Stimulated activated naive CD8-positive, alpha-beta T cell treated with anti-CD3 and anti-CD28 coated beads, Interleukin-15, amount 100 ng/mL, for 72 hours (primary cell): ENCODE measurements around the gene NEU1.

Experiments
- ATAC-seq: fragments of 150-1000 bp; cut with Tn5 transposase; 2 replicates; pipeline ENCODE4 v1.10.0; 2021; ENCODE audit warnings: mild to moderate bottlenecking, moderate library complexity
- DNase-seq, 2 donors: peaks; one replicate each; pipeline ENCODE4 v3.0.0; 2021 to 2022
- H3K27ac Mint-ChIP-seq, 2 donors: one replicate each; pipeline ENCODE4 v1.8.0; 2022; ENCODE audit warnings: mild to moderate bottlenecking in 2 of 2, mixed read lengths in 2 of 2, moderate library complexity in 2 of 2
- H3K27me3 Mint-ChIP-seq: one replicate; pipeline ENCODE4 v1.8.0; 2022; ENCODE audit warnings: mixed read lengths
- H3K4me1 Mint-ChIP-seq: one replicate; pipeline ENCODE4 v1.8.0; 2022; ENCODE audit warnings: mild to moderate bottlenecking, mixed read lengths
- H3K4me3 Mint-ChIP-seq, 2 donors: one replicate each; pipeline ENCODE4 v1.8.0; 2022; ENCODE audit warnings: mild to moderate bottlenecking in 2 of 2, mixed read lengths in 2 of 2, moderate library complexity in 1 of 2
- H3K9me3 Mint-ChIP-seq, 2 donors: one replicate each; pipeline ENCODE4 v1.8.0; 2022; ENCODE audit warnings: mixed read lengths in 2 of 2

The NEU1 gene

DNA sequence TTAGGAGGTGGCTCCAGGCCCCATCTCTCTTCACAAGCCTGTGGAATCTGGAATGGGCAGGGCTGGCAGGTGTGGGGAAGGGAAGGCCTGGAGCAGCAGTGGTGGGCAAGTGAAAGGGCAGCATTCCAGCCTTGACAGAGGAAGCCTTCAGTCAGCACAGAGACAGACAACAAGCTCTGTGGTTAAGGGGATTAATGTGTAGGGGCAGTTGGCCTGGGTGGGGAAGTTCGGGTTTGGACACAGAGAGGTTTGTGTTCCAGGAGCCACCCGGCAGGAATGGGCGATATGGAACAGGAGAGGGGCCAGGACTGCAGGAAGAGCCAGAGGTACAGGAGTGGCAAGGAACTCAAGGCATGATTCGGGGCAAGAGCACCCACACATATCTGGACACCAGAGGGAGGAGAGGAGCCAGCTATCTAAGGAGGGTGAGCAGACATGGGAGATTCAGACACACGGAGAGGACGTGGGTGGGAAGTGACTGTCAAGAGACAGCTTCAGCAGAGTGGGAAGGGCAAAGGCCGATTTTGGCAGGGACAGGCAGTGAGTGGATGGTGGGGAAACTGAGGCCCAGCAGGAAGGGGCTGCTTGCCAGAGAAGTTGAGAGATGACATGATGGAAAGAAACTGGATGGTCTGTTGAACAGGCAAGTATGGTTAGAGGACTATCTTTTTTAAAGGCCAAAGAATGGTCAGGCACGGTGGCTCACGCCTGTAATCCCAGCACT lies 18.7 kb upstream of the NEU1 start:
- Mint-ChIP-seq H3K27me3 (no peaks in the 10 kb centered on the region), H3K27ac (peak overlapping the region in 1 of 2 donors; percentile 6), H3K4me3 (peak overlapping the region in 1 of 2 donors; percentile 2), H3K9me3 (no peaks in the 10 kb centered on the region), H3K4me1 (no peaks in the 10 kb centered on the region)
- DNase-seq = no peak
- ATAC-seq = no peak

DNA sequence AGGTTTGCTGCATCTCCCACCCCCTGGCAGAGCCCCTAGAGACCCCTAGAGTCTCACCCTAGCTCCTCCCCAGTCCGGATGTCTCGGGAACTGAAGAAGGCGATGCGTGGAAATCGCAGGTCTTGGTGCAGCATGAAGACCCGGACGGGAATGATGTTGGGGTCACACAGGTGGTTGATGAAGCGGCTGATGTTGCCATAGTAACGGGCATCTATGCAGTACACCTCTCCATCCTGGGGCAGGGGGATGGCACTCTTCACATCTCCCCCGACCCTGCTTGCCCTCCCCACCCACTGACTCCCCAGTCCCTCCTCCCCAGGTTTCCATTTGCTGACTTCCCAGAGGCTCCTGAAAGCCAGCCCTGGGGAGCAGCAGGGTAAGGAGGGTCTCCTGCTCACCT lies 18.0 kb upstream of the NEU1 start:
- H3K27ac Mint-ChIP-seq = no peak overlapping the region
- no peak overlapping the region for H3K4me3 Mint-ChIP-seq

DNA sequence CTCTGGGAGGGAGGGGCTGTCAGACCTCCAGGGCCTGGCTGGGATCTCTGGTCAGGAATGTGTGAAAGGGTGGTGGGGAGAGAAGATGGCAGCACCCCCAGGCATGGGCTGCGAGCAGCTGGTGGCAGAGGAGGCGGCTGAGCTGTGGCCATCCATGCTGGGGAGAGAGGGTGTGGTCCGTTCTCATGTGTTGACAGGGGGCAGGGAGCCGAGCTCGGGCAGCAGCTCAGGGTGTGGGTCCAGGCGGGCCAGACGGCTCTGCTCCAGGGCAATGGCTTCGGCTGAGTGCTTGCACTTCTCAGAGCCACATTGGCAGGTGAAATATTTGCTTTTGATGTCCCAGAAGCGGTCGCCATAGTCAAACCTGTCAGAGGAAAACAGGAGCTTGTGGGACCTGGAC lies 17.3 kb upstream of the NEU1 start:
- no peak for ATAC-seq
- no peaks in the 10 kb centered on the region for H3K27me3 Mint-ChIP-seq

More for the DNA sequence above, 18.0 kb upstream of the NEU1 start:
- H3K9me3 Mint-ChIP-seq = no peaks in the 10 kb centered on the region
- no peak for ATAC-seq
- H3K27me3 Mint-ChIP-seq = no peaks in the 10 kb centered on the region
- DNase-seq = no peak
- peaks cover 4% of the 10 kb centered on the region for H3K4me1 Mint-ChIP-seq

DNA sequence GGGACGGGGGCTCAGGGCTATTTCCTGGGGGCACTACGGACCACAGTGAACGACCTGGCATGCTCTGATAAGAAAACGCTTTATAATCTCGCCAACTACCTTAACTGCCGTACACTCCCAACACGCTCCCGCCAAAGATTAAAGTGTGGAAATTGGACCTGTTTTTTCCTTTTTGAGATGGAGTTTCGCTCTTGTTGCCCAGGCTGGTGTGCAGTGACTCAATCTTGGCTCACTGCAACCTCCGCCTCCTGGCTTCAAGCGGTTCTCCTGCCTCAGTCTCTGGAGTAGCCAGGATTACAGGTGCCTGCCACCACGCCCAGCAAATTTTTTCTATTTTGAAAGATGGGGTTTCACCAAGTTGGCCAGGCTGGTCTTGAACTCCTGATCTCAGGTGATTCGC lies 16.5 kb upstream of the NEU1 start:
- H3K4me1 Mint-ChIP-seq = peaks cover 7% of the 10 kb centered on the region
- H3K27me3 Mint-ChIP-seq = no peaks in the 10 kb centered on the region
- DNase-seq (no peak), ATAC-seq (no peak)
- no peaks in the 10 kb centered on the region for H3K9me3 Mint-ChIP-seq
- no peak overlapping the region for H3K4me3 Mint-ChIP-seq
- H3K27ac Mint-ChIP-seq = peak overlapping the region in 1 of 2 donors; percentile 93

More for the DNA sequence above, 17.3 kb upstream of the NEU1 start:
- H3K4me1 Mint-ChIP-seq = peaks cover 7% of the 10 kb centered on the region
- peak overlapping the region in 1 of 2 donors; percentile 51 for H3K27ac Mint-ChIP-seq
- no peaks in the 10 kb centered on the region for H3K9me3 Mint-ChIP-seq
- no peak for DNase-seq
- H3K4me3 Mint-ChIP-seq = no peak overlapping the region

DNA sequence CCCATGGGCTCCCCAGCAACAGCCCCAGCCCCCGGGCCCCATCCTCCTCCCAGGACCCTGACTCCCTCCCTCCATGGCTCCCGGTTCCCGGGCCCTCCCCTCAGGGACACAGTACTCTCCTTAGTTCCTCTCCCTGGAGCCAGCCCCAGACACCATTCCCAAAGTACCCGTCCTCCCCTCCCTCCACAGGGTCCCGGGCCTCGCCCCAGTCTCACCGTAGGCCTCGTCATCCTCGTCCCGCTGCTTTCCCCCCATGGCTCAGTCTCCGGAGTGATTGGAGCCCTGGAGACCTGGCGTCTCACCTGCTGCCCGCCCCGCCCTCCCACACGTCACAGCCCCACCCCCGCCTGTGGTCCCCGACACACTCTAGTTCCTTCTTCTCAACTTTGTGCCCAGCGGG lies 16.1 kb upstream of the NEU1 start, which contains the start of gene SLC44A4:
Gene SLC44A4 (minus strand): TSS at position 272 of the 400 bp plus-strand sequence. CDS start 17 bp downstream, at position 255.
- Mint-ChIP-seq H3K9me3 (no peaks in the 10 kb centered on the region), H3K27me3 (no peaks in the 10 kb centered on the region), H3K27ac (peak within 1 kb of the TSS; percentile 69 to 93), H3K4me3 (no peak within 1 kb of the TSS), H3K4me1 (peaks cover 7% of the 10 kb centered on the region)
- ATAC-seq = no peak
- no peak for DNase-seq

DNA sequence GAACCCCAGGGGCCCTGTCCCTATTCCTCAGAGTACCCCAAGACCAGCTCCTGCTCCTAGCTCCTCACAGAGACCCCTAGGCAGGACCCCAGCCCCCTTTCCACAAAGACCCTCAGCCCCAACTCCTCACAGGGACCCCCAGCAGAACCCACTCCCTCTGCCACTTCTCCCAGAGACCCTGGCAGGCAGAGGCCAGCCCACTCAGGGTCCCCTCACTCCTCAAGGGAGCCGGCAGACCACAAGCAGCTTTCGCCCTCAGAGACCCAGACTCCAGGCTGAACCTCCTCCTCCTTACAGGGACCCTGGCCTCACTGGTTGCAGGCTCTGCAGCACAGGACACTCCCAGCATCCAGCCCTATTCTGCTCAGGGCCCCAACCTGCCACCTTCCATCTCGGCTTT lies 15.6 kb upstream of the NEU1 start:
- peak overlapping the region; percentile 69 to 91 for H3K27ac Mint-ChIP-seq
- H3K27me3 Mint-ChIP-seq = no peaks in the 10 kb centered on the region
- no peaks in the 10 kb centered on the region for H3K9me3 Mint-ChIP-seq
- H3K4me1 Mint-ChIP-seq = peaks cover 7% of the 10 kb centered on the region
- no peak overlapping the region for H3K4me3 Mint-ChIP-seq
- ATAC-seq = peak; percentile 27
- no peak for DNase-seq

DNA sequence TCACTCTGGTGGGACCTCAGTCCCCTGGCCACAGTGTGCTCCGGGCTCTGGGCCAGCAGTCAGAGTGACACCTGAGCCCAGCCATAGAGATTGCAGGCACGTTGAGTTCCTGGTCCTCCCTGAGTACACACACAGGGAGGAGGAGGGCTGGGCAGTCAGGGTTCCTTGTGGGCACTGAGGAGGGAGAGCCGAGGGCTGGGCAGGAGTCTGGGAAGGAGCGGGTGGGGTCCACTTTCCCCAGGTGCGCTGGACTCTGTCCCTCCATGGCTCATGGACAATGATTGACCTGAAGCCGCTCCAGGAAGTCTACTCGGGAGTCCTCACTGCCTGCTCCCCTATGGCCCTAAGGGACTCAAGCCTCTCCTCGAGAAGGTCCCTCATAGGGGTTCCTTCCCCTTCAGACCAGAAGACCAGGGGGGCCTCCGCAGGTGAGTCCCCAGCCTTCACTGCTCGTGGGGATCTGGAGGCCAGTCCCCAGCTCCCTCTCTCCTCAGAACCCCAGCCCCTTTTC lies 15.1 kb upstream of the NEU1 start:
- DNase-seq = no peak
- no peaks in the 10 kb centered on the region for H3K27me3 Mint-ChIP-seq
- H3K4me1 Mint-ChIP-seq = peaks cover 7% of the 10 kb centered on the region
- no peaks in the 10 kb centered on the region for H3K9me3 Mint-ChIP-seq
- peak overlapping the region in 1 of 2 donors; percentile 69 for H3K27ac Mint-ChIP-seq
- no peak for ATAC-seq
- no peak overlapping the region for H3K4me3 Mint-ChIP-seq

DNA sequence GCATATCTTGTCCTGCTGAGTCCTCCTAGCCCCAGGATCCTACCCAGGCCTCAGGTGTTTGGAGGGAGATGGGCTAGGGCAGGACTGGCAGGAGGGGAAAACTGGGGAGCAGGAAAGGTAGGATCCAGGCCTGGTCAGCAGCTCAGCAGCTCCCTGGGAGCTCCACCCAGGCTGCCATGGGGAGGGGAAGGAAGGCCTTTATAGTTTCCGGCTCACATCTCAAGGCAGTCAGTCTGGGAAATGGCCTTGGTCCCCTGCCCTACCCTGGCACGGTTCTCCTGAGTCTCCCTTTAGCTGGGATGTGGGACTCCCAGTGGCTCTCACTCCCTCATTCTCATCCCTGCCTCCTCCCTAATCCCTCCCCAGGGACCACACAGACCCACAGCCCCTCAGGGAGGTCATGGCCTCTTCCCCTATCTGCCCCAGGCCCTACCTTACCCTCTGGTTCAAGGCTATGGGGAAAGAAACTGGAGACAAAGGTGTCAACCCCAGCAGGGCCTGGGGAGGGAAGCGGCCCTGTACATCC lies 14.6 kb upstream of the NEU1 start:
- DNase-seq (no peak), ATAC-seq (no peak)
- peaks cover 1% of the 10 kb centered on the region for H3K27me3 Mint-ChIP-seq
- H3K9me3 Mint-ChIP-seq = no peaks in the 10 kb centered on the region
- peaks cover 7% of the 10 kb centered on the region for H3K4me1 Mint-ChIP-seq
- H3K4me3 Mint-ChIP-seq = no peak overlapping the region
- H3K27ac Mint-ChIP-seq = peak overlapping the region in 1 of 2 donors; percentile 83

DNA sequence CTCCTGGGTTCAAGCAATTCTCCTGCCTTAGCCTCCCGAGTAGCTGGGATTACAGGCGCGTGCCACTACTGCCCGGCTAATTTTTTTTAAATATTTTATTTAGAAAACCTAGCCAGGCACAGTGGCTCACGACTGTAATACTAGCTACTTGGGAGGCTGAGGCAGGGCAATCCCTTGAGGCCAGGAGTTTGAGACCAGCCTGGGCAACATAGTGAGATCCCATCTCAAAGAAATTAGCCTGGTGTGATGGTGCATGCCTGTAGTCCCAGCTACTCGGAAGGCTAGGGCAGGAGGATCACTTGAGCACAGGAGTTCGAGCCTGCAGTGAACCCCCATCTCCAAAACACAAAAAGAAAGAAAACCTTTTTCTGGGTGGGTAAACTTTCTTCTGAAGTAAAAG lies 13.7 kb upstream of the NEU1 start:
- peaks cover 7% of the 10 kb centered on the region for H3K4me1 Mint-ChIP-seq
- ATAC-seq = no peak
- no peak overlapping the region for H3K27ac Mint-ChIP-seq

DNA sequence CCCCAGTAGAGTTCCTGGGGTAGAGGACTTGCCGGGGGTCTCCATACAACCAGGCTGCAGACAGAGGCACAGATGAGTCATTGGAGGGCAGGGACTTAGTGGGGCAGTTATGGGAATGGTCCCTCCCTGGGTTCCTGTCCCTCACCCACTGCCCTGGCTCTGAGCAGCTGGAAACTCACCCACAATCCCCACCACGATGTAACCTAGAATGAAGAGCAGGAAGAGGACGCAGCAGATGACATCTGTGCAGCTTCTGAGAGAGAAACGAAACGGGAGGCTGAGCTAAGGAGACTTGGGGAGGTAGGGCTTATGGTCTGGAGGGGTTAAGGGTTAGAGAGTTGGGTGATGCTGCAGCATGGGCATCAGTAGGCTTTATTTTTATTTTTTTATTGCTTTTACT lies 13.3 kb upstream of the NEU1 start:
- DNase-seq (no peak), ATAC-seq (no peak)
- H3K9me3 Mint-ChIP-seq = no peaks in the 10 kb centered on the region
- no peak overlapping the region for H3K4me3 Mint-ChIP-seq
- peaks cover 8% of the 10 kb centered on the region for H3K27me3 Mint-ChIP-seq
- H3K4me1 Mint-ChIP-seq = peaks cover 7% of the 10 kb centered on the region
- no peak overlapping the region for H3K27ac Mint-ChIP-seq

More for the DNA sequence above, 13.7 kb upstream of the NEU1 start:
- peaks cover 8% of the 10 kb centered on the region for H3K27me3 Mint-ChIP-seq
- DNase-seq = no peak
- H3K9me3 Mint-ChIP-seq = no peaks in the 10 kb centered on the region
- no peak overlapping the region for H3K4me3 Mint-ChIP-seq

DNA sequence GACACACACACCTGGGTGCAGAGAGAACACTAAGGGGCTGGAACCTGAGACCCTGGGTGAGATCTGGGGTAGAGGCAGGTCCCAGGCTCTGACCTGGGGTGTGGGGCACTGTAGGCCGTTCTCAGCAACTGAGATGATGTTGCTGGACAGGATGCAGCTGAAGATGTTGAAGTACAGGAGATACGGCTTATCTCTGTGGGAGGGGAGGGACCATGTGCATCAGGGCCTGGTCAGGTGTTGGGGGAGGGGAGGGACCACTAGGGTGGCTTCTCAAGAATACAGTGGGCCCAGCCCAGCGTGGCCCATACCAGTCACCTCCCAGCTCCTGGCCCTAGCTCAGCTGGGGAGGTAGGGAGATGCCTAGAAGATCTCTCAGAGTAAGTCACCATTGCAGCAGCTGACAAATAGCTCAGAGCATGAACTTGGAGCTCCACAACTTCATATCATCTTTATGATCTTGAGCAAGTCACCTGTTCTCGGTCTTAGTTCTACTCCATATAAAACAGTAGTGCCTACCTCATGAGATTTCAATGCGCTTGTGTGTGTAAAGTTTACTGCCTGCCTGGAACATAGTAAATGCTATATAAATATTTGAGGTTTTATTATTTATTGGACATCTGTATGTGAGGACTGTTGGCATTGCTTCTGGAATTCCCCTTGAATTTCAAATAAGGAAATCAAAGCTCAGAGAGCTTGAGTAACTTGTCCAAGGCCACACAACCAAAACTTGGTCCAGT lies 12.4 kb upstream of the NEU1 start:
- peaks cover 7% of the 10 kb centered on the region for H3K4me1 Mint-ChIP-seq
- no peak overlapping the region for H3K4me3 Mint-ChIP-seq
- no peak overlapping the region for H3K27ac Mint-ChIP-seq
- peaks cover 8% of the 10 kb centered on the region for H3K27me3 Mint-ChIP-seq
- DNase-seq (no peak), ATAC-seq (no peak)
- no peaks in the 10 kb centered on the region for H3K9me3 Mint-ChIP-seq

DNA sequence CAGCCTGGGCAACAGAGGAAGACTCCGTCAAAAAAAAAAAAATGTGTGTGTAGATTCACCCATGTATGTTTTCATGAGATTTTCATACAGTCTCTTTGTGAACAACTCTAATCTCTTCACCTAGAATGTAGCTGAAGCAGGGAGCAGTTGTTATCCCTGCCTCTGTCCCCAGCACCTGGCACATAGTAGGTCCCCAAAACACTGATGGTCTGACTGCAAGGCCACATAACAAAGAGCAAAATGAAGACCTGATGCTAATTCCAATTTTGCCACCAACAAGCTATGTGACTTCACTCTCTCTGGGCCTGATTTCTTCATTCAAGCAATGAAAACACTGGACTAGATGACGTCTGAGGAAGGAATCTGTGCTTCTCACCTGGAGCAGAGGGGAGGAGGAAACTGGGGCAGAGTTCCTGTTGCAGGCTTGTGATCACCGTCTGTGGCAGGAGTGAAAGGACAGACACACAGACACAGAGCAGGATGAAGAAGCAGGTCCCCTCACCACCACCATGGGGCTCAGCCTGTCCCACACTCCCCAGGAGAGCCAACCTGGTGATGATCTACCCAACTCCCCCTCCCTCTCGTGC lies 11.6 kb upstream of the NEU1 start:
- no peak overlapping the region for H3K27ac Mint-ChIP-seq

DNA sequence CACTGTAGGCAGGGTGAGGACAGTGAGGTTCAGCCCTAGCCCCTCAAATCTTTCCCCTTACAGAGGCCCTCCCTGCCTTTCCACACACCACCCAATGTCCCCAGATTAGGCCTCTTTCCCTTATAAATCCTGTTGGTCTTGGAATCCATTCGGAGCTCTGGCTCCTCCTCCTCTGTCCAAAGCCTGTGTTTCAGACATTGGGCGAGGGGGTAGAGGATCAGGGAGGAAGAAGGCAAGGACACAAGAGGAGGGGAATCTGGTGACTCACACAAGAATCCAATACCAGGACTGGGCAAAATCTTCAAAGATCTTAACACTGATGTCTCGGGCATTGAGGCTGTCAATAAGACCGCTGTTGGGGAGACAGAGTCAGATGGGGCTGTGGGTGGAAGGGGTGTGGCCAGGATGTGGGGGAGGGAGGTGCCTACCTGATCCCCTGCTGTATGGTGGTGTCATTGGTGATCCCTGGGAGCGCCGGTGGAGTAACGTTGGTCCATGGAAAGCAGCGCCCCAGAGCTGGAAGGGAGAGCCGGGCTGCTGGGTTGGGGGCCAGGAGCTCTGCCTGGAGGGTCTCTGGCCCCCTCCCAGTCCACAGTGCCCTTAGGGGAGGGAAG lies 8.5 kb upstream of the NEU1 start:
- DNase-seq (no peak), ATAC-seq (peak; percentile 8)
- H3K27ac Mint-ChIP-seq = no peak overlapping the region
- no peaks in the 10 kb centered on the region for H3K9me3 Mint-ChIP-seq
- H3K27me3 Mint-ChIP-seq = peaks cover 8% of the 10 kb centered on the region
- H3K4me1 Mint-ChIP-seq = peaks cover 7% of the 10 kb centered on the region
- H3K4me3 Mint-ChIP-seq = no peak overlapping the region

More for the DNA sequence above, 11.6 kb upstream of the NEU1 start:
- no peak for ATAC-seq
- no peaks in the 10 kb centered on the region for H3K9me3 Mint-ChIP-seq
- H3K27me3 Mint-ChIP-seq = peaks cover 8% of the 10 kb centered on the region
- H3K4me1 Mint-ChIP-seq = peaks cover 7% of the 10 kb centered on the region
- no peak overlapping the region for H3K4me3 Mint-ChIP-seq
- DNase-seq = no peak

DNA sequence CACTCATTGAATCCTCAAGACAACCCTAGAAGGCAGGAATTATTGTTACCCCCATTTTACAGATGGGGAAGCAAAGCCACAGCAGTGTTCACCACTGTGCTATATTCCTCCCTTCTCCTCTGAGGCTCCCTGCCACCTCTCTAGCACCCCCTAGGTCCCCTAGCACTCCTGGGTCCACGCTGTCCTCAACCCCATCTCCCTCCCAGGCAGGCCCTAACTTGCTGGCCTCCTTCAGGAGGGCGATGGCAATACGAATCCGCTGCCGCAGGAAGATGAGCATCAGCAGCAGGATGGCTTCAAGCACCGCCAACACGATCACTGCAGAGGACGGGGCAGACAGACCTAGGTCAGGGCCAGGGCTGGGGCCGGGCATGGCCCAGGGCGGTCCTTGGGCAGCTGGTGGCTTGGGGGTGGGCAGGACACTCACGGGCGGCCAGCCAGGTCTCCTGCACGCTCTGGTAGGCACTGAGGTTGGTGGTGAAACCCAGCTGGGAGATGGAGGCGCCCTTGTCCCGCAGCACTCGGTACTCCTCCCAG lies 7.8 kb upstream of the NEU1 start:
- DNase-seq (no peak), ATAC-seq (peak; percentile 53)
- H3K4me1 Mint-ChIP-seq = peaks cover 1% of the 10 kb centered on the region
- H3K27me3 Mint-ChIP-seq = peaks cover 8% of the 10 kb centered on the region
- H3K4me3 Mint-ChIP-seq = no peak overlapping the region
- no peak overlapping the region for H3K27ac Mint-ChIP-seq
- H3K9me3 Mint-ChIP-seq = no peaks in the 10 kb centered on the region

DNA sequence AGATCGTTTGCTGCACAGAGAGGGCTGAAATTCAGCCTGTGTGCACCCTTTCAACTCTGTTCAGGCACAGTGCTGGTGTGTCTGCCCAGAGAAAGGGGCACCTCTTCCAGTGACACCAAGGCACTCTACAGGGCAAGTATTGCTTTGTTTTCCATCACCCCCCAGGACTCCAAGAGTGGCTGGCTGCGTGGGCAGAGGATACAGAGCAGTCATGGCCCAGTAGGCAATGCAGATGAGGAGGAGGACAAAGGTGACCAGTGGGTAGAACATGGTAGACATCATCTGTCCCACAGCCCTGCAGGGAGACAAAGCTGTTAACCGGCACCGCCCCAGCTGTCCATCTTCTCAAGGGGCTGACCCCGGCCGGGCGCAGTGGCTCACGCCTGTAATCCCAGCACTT lies 6.7 kb upstream of the NEU1 start:
- Mint-ChIP-seq H3K4me1 (peaks cover 10% of the 10 kb centered on the region), H3K27me3 (peaks cover 8% of the 10 kb centered on the region), H3K4me3 (no peak overlapping the region), H3K27ac (no peak overlapping the region), H3K9me3 (no peaks in the 10 kb centered on the region)
- DNase-seq (no peak), ATAC-seq (no peak)
